WTC11 (cell line): Measurements from ENCODE around the gene CACNA1D.

Experiments used
- AFF4 ChIP-seq: sonication (generic); formaldehyde crosslinking; IDR thresholded peaks from 2 replicates; pipeline ENCODE4 v1.8.1; 2023; ENCODE audit warnings: mild to moderate bottlenecking, missing genetic modification reagents, borderline replicate concordance
- ARID4B ChIP-seq: sonication (generic); formaldehyde crosslinking; IDR thresholded peaks from 2 replicates; pipeline ENCODE4 v1.8.0; 2023; ENCODE audit warnings: missing genetic modification reagents, mild to moderate bottlenecking, borderline replicate concordance
- ATF1 ChIP-seq: sonication (generic); formaldehyde crosslinking; IDR thresholded peaks from 2 replicates; pipeline ENCODE4 v1.8.1; 2023; ENCODE audit warnings: mild to moderate bottlenecking, moderate library complexity, missing genetic modification reagents
- CREB1 ChIP-seq: sonication (generic); formaldehyde crosslinking; IDR thresholded peaks from 2 replicates; pipeline ENCODE4 v1.8.0; 2023; ENCODE audit warnings: mild to moderate bottlenecking, missing genetic modification reagents
- CTCF ChIP-seq: fragments of 200-600 bp; IDR thresholded peaks from 2 replicates; pipeline ENCODE4 v1.8.0; 2022; ENCODE audit warnings: antibody characterized with exemption
- E2F4 ChIP-seq: sonication (generic); formaldehyde crosslinking; IDR thresholded peaks from 2 replicates; pipeline ENCODE4 v1.8.1; 2022; ENCODE audit warnings: low read depth, mild to moderate bottlenecking, moderate library complexity, missing genetic modification reagents, borderline replicate concordance
- ETV6 ChIP-seq: sonication (generic); formaldehyde crosslinking; IDR thresholded peaks from 2 replicates; pipeline ENCODE4 v1.8.1; 2022; ENCODE audit warnings: mild to moderate bottlenecking, missing genetic modification reagents
- MAX ChIP-seq: sonication (generic); formaldehyde crosslinking; IDR thresholded peaks from 2 replicates; pipeline ENCODE4 v1.8.0; 2022; ENCODE audit warnings: mild to moderate bottlenecking, missing genetic modification reagents
- SMAD3 ChIP-seq: sonication (generic); formaldehyde crosslinking; IDR thresholded peaks from 2 replicates; pipeline ENCODE4 v1.8.0; 2022; ENCODE audit warnings: missing genetic modification reagents, mild to moderate bottlenecking, borderline replicate concordance
- TEAD1 ChIP-seq: sonication (generic); formaldehyde crosslinking; IDR thresholded peaks from 2 replicates; pipeline ENCODE4 v1.8.0; 2022; ENCODE audit warnings: mild to moderate bottlenecking, missing genetic modification reagents
- ZBTB43 ChIP-seq: sonication (generic); formaldehyde crosslinking; IDR thresholded peaks from 2 replicates; pipeline ENCODE4 v1.8.1; 2023; ENCODE audit warnings: mild to moderate bottlenecking, missing genetic modification reagents
- ZNF416 ChIP-seq: fragments of 250-450 bp; sonication (Bioruptor Pico); IDR thresholded peaks from 2 replicates; pipeline ENCODE4 v1.9.0; 2021; ENCODE audit warnings: mild to moderate bottlenecking, inconsistent platforms

- TF ChIP-seq E2F4 (CRISPR knock-in tag) (no peak), CTCF (no peak), ATF1 (CRISPR knock-in tag) (no peak), ETV6 (CRISPR knock-in tag) (no peak), ZBTB43 (no peak), SMAD3 (CRISPR knock-in tag) (no peak), ARID4B (CRISPR knock-in tag) (no peak), MAX (no peak), TEAD1 (CRISPR knock-in tag) (no peak), CREB1 (CRISPR knock-in tag) (no peak), ZNF416 (CRISPR knock-in tag) (no peak), AFF4 (no peak)
Observed at GRCh38 chr3:53707222-53707621, 212.8 kb downstream of the CACNA1D start.
